Loucy (cell line): ENCODE data around the gene VPS54.
"Not testable (repeated sequence)": the region's sequence is repeated elsewhere in the genome, so short reads cannot be mapped to it uniquely, and the experiment has no call there.

Experiments used
- EZH2phosphoT487 ChIP-seq: fragments of 200-600 bp; IDR thresholded peaks from 2 replicates; pipeline ENCODE4 v1.6.1; 2018; ENCODE audit warnings: antibody characterized with exemption, mild to moderate bottlenecking, moderate library complexity, borderline replicate concordance
- TF ChIP-seq, protein P1 (sequence below): fragments of 200-600 bp; sonication (generic); conservative IDR thresholded peaks from 2 replicates; pipeline ENCODE4 v1.5.1; 2014; ENCODE audit warnings: mild to moderate bottlenecking, antibody characterized with exemption, low read length

- TF ChIP-seq, protein P1, sequence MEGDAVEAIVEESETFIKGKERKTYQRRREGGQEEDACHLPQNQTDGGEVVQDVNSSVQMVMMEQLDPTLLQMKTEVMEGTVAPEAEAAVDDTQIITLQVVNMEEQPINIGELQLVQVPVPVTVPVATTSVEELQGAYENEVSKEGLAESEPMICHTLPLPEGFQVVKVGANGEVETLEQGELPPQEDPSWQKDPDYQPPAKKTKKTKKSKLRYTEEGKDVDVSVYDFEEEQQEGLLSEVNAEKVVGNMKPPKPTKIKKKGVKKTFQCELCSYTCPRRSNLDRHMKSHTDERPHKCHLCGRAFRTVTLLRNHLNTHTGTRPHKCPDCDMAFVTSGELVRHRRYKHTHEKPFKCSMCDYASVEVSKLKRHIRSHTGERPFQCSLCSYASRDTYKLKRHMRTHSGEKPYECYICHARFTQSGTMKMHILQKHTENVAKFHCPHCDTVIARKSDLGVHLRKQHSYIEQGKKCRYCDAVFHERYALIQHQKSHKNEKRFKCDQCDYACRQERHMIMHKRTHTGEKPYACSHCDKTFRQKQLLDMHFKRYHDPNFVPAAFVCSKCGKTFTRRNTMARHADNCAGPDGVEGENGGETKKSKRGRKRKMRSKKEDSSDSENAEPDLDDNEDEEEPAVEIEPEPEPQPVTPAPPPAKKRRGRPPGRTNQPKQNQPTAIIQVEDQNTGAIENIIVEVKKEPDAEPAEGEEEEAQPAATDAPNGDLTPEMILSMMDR = not testable (repeated sequence)
- not testable (repeated sequence) for TF ChIP-seq EZH2phosphoT487
Measured at GRCh38 chr2:63988842-63989436, 30.3 kb downstream of the VPS54 start.
